Esophagus (tissue), 2 donors: ENCODE results near the gene CCSER1. TPM values are rescaled to one million over a fixed set of nuclear protein-coding genes. Genes with fewer than 3 reads are reported as not detected.

Experiments used
- H3K27ac ChIP-seq, 2 donors: one replicate each; pipeline ENCODE4 v1.5.1; 2013; ENCODE audit warnings: low read depth in 2 of 2, mild to moderate bottlenecking in 2 of 2, inconsistent platforms in 1 of 2, low read length in 1 of 2, moderate library complexity in 1 of 2
- H3K27me3 ChIP-seq, 2 donors: one replicate each; pipeline ENCODE4 v1.6.1; 2013; ENCODE audit warnings: low read length in 2 of 2, control low read depth in 1 of 2, mild to moderate bottlenecking in 1 of 2; ENCODE audit not compliant: insufficient read depth in 2 of 2, control insufficient read depth in 1 of 2
- H3K36me3 ChIP-seq, 2 donors: one replicate each; pipeline ENCODE4 v1.6.1; 2013; ENCODE audit warnings: low read length in 1 of 2; ENCODE audit not compliant: control insufficient read depth in 2 of 2, insufficient read depth in 2 of 2
- H3K4me1 ChIP-seq, 2 donors: one replicate each; pipeline ENCODE4 v1.6.1; 2013; ENCODE audit warnings: low read length in 1 of 2; ENCODE audit not compliant: control insufficient read depth in 2 of 2, insufficient read depth in 2 of 2
- H3K4me3 ChIP-seq, 2 donors: one replicate each; pipeline ENCODE4 v1.5.1; 2013; ENCODE audit warnings: low read length in 2 of 2, mild to moderate bottlenecking in 2 of 2, low read depth in 1 of 2, moderate library complexity in 1 of 2
- H3K9me3 ChIP-seq, 2 donors: one replicate each; pipeline ENCODE4 v1.6.1; 2013; ENCODE audit warnings: mild to moderate bottlenecking in 2 of 2, low read depth in 1 of 2, low read length in 1 of 2, moderate library complexity in 1 of 2; ENCODE audit not compliant: control insufficient read depth in 2 of 2, insufficient read depth in 1 of 2
- WGBS, 2 donors: extraction: QIAGEN DNeasy Blood & Tissue Kit; methylation state at CpG; one replicate each; pipeline ENCODE4 v1.1.7; 2013; 5-methylcytosine and 5-hydroxymethylcytosine counted together
- polyA plus RNA-seq, 2 donors: library from polyadenylated mRNA; stranded (reverse); fragments of 200-250 nt; gene quantifications; one replicate each; pipeline ENCODE4 v1.2.3, GENCODE V29; 2013
- donor health status: healthy with polysubstance abuse.
- donor health status: Bipolar disorder and iron deficiency.

The CCSER1 gene
- polyA plus RNA-seq, 2 donors = 0.35 to 0.87 TPM

- Histone ChIP-seq H3K27me3 (no peaks in the 10 kb centered on the region), H3K9me3 (no peaks in the 10 kb centered on the region), H3K4me3 (no peak overlapping the region), H3K27ac (no peak overlapping the region), H3K4me1 (no peaks in the 10 kb centered on the region), H3K36me3 (no peaks in the 10 kb centered on the region)
- 94% methylated on average over 1 of the region's 1 CpG for WGBS, 2 donors
These were observed 869.6 kb downstream of the CCSER1 start for GRCh38 chr4:90996813-90997212.

- no peaks in the 10 kb centered on the region for H3K36me3 ChIP-seq
- no peaks in the 10 kb centered on the region for H3K4me1 ChIP-seq
- 51 to 62% methylated on average over 3 of the region's 3 CpGs for WGBS, 2 donors
- H3K27me3 ChIP-seq = no peaks in the 10 kb centered on the region
- no peak overlapping the region for H3K4me3 ChIP-seq
- H3K9me3 ChIP-seq = no peaks in the 10 kb centered on the region
- no peak overlapping the region for H3K27ac ChIP-seq
These were observed 888.7 kb downstream of the CCSER1 start for GRCh38 chr4:91015861-91016260.

GRCh38 chr4:91019513-91019912, 892.3 kb downstream of the CCSER1 start:
- Histone ChIP-seq H3K36me3 (no peaks in the 10 kb centered on the region), H3K9me3 (no peaks in the 10 kb centered on the region), H3K27ac (no peak overlapping the region), H3K4me3 (no peak overlapping the region), H3K27me3 (no peaks in the 10 kb centered on the region), H3K4me1 (no peaks in the 10 kb centered on the region)
- whole genome bisulfite sequencing, 2 donors = 64 to 68% methylated on average over 1 of the region's 1 CpG

GRCh38 chr4:91025241-91026148, 898.3 kb downstream of the CCSER1 start:
- Histone ChIP-seq H3K27me3 (no peaks in the 10 kb centered on the region), H3K9me3 (no peaks in the 10 kb centered on the region), H3K36me3 (no peaks in the 10 kb centered on the region), H3K27ac (no peak overlapping the region), H3K4me3 (no peak overlapping the region), H3K4me1 (no peaks in the 10 kb centered on the region)

DNA sequence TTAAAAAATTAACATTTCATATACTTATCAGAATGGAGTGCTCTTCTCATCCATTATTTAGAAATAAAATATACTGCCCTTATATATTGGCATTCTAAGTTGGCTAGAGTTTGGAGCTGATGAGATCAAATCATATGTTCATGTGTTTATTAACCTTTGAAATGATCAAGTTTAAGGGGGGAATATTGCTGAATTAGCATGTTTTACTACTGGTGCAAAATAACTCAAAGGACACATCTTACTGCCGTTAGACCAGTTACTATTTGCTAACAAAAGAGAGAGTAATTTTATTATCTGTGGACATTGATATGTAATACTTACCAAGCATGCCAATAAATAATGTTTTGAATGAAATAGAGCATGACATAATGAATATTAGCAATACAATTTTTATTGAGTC, 901.0 kb downstream of the CCSER1 start:
- Histone ChIP-seq H3K27me3 (no peaks in the 10 kb centered on the region), H3K36me3 (no peaks in the 10 kb centered on the region), H3K27ac (no peak overlapping the region), H3K4me3 (no peak overlapping the region), H3K4me1 (no peaks in the 10 kb centered on the region), H3K9me3 (no peaks in the 10 kb centered on the region)
- 75 to 88% methylated on average over 1 of the region's 1 CpG for WGBS, 2 donors

DNA sequence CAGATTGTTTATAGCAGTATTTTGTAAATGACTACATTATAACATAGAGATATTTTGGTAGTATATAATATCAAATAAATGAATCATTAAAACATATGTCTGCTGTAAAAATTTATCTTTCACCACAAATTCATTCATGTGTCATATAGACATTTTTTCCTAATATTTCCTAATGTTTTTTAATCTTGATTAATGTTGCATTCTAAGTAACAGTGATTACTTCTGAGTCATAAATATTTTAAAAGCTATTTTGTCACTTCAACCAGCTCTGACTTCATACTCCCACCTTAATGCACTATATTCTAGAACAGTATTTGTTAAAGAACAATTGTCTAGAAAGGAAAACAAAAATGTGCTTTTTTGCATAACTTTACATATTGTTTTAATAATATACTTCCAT, 904.6 kb downstream of the CCSER1 start:
- no peak overlapping the region for H3K4me3 ChIP-seq
- no peaks in the 10 kb centered on the region for H3K27me3 ChIP-seq
- no peaks in the 10 kb centered on the region for H3K9me3 ChIP-seq
- no peaks in the 10 kb centered on the region for H3K4me1 ChIP-seq
- no peaks in the 10 kb centered on the region for H3K36me3 ChIP-seq
- no peak overlapping the region for H3K27ac ChIP-seq

DNA sequence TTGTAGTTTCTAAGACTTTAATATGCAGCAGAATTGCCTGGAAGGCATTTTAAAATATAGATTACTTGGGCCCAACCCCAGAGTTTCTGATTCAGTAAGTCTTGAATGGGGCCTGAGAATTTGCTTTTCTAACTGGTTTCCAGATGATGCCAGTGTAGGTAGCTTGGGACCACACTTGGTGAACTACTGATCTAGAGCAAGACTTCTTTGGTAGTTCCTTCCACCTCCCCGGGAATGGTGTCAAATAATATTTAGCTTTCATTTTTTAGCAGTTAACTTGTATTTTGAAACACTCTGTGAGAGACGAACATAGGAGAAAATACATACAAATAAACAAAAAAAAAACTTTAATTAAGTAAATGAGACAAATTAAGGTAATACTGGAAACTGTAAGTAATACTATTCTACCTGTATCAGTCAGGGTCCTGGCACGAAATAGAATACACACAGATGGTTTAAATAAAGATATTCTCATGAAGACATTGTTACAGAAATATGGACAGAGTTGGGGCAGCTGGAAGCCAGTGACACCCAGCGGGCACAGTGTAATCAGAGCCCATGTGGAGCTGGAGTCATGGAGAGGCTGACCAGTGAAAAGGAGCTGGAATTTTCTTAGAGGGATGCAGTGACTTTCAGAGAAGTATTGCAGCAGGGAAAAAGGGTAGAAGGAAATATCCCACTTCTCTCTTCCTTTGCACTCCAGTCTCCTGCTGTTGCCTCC, 905.7 kb downstream of the CCSER1 start:
- H3K4me1 ChIP-seq = no peaks in the 10 kb centered on the region
- 59 to 62% methylated on average over 4 of the region's 4 CpGs for WGBS, 2 donors
- H3K27ac ChIP-seq = no peak overlapping the region
- H3K36me3 ChIP-seq = no peaks in the 10 kb centered on the region
- H3K9me3 ChIP-seq = no peaks in the 10 kb centered on the region
- no peak overlapping the region for H3K4me3 ChIP-seq
- no peaks in the 10 kb centered on the region for H3K27me3 ChIP-seq

DNA sequence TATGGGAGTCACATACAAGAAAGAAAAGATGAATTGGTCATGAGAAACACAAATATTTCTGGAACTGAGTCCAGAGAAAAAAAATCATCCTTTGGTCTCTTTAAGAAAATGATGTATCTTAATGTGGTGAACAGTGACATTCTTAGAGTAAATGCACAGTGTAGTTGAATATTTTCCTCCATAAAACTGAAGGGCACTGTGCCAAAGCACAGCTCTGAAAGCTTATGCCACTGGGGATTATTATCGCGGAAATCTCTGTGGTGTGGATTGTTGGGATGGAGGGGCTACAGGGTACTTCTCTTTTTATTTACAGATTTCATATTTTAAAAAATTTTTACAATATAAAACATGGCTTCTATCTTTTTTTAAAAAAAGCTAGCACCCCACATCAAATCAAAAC, 908.1 kb downstream of the CCSER1 start:
- Histone ChIP-seq H3K9me3 (no peaks in the 10 kb centered on the region), H3K27me3 (no peaks in the 10 kb centered on the region), H3K4me3 (no peak overlapping the region), H3K27ac (no peak overlapping the region), H3K36me3 (no peaks in the 10 kb centered on the region), H3K4me1 (no peaks in the 10 kb centered on the region)
- 52 to 79% methylated on average over 2 of the region's 2 CpGs for WGBS, 2 donors

DNA sequence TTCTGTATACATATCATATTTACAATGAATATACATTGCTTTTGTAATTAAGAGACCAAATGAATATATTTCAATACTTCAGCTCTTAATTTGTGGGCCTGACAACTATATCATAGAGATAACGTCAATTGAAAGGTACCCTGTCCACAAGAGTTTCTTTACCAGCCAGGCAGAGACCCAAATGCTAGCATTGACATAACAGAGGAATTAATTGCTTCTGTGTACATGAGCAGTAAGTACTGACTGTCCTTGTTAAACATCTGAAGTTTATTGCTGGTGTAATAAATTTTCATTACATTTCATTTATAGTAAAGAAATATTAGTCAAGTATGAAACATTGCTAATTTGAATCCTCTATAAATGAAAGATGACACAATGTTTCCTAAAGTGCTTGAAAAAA, 910.8 kb downstream of the CCSER1 start:
- no peak overlapping the region for H3K4me3 ChIP-seq
- WGBS, 2 donors = 87 to 90% methylated on average over 1 of the region's 1 CpG
- no peaks in the 10 kb centered on the region for H3K4me1 ChIP-seq
- H3K9me3 ChIP-seq = no peaks in the 10 kb centered on the region
- no peaks in the 10 kb centered on the region for H3K36me3 ChIP-seq
- H3K27ac ChIP-seq = no peak overlapping the region
- H3K27me3 ChIP-seq = no peaks in the 10 kb centered on the region

DNA sequence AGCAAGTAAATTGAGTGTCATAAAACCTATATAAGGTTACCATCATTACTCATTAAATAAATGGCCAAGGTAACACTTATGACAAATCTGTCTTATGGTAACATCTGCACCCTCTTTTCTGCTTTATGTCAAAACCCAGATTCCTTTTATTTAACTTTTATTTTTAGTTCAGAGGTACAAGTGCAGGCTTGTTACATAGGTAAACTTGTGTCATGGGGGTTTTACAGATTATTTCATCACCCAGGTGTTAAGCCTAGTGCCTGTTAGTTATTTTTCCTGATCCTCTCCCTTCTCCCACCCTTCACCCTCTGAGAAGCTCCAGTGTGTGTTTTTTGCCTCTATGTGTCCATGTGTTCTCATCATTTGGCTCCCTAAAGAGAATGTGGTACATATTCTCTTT, 930.7 kb downstream of the CCSER1 start:
- no peak overlapping the region for H3K4me3 ChIP-seq
- no peaks in the 10 kb centered on the region for H3K9me3 ChIP-seq
- no peaks in the 10 kb centered on the region for H3K4me1 ChIP-seq
- H3K27ac ChIP-seq = no peak overlapping the region
- no peaks in the 10 kb centered on the region for H3K36me3 ChIP-seq
- no peaks in the 10 kb centered on the region for H3K27me3 ChIP-seq
